Activated T-helper 1 cell treated with anti-CD3 and anti-CD28 coated beads, Interleukin-2, amount 50 U/mL, for 16 hours (primary cell): ENCODE data around the gene PLCB1.
"Not testable (repeated sequence)": the region's sequence is repeated elsewhere in the genome, so short reads cannot be mapped to it uniquely, and the experiment has no call there.

Source experiments
- DNase-seq, 2 donors: peaks; one replicate each; pipeline ENCODE4 v3.0.0-alpha.2; 2020; ENCODE audit warnings: low read depth in 1 of 2, low spot score in 1 of 2

PLCB1 gene

DNA sequence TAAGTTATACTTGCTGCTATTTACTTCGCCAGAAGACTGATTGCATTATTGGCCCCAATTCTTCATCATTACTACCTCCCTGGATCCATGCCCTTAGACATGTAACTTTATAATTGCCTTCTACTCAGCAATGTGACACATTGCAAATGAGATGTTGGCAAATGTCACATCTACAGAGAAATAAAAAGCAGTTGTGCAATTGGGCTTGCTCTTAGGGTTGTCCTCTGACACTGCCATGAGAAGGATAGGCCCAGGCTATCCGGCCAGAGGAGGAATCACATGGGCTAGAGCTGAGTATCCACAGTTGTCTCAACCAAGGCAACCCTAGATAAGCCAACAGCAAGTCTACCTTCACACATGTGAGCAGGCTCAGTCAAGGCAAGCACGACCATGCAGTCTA lies 447.0 kb downstream of the PLCB1 start:
- no peak for DNase-seq

GRCh38 chr20:8581446-8582183 lies 449.5 kb downstream of the PLCB1 start:
- DNase-seq = no peak

DNA sequence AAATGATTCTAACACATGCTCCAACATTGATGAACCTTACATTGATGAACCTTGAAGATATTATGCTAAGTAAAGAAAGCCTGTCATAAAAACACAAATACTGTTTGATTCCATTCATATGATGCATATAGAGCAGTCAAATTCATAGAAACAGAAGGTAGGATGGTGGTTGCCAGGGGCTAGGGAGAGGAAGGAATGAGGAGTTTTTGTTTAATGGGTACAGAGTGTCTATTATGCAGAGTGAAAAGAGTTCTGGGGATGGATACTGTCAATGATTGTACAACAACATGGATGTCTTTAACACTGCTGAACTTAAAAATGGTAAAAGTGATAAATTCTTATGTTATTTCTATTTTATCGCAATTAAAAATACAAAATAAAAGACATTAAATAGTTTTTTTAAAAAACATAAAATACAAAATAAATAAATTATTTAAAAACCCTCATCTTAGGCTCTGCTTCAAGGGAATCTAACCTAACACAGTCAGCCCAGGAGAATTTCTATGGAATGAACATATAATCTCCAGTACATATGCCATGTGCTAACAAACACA lies 451.0 kb downstream of the PLCB1 start:
- no peak for DNase-seq

DNA sequence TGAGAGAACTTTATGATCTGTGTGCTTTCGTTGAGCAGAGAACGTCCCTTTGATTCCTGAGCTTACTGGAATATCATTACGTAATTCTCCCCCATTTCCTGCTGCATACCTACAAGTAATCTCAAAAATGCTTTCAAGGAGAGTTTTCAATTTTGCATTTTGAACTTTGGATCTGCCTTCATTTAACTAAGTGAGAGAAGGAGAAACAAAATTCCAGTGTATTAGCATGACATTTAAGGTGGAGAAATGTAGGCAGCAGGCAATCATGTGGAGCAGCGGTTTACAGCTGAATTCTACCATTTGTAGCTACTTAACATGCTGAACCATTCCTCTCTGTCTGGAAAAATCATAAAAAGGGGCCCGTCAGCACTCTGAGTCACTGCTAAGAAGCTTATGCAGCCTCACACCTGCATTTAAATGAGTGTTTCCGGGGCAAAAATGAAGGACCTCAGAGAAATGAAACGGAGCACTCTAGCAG lies 451.5 kb downstream of the PLCB1 start:
- DNase-seq = no peak

- no peak for DNase-seq
These were observed 455.2 kb downstream of the PLCB1 start for GRCh38 chr20:8587251-8587650.

DNA sequence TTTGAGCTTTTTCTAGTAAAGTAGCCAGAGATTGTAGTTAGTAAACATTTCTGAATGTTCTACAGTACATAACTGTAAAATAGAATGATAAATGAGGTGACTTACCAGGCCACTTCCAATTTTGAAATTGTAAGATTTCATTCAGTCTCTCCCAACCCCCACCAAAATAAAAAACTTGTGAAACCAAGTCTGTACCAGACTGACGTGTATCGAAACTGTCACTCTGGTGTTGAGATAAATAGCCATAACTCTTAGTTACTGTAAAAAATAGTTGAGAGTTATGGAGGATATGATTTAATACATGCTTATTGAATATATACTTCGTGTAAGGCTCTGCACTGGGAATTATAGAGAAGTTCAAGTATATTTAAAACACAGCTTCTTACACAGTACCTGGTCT lies 455.7 kb downstream of the PLCB1 start:
- DNase-seq = no peak

DNA sequence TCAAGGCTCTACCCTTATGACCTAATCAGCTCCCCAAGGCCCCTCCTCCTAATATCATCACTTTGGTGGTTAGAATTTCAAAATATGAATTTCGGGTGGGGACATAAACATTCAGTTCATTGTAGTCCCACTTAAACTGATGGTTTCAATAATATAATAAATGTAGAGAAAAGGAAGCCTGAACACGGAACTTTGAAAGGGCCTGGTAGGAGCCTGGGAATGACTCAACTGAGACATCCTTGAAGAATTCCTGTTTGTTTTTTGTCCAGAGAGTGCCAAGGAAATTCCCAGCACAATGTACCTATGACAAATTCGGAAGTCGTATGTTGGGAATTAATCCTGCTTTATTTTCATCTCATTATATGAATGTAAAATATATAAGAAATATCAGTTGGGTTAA lies 457.9 kb downstream of the PLCB1 start:
- DNase-seq = no peak

GRCh38 chr20:8600910-8601541 lies 469.0 kb downstream of the PLCB1 start:
- DNase-seq = not testable (repeated sequence)

DNA sequence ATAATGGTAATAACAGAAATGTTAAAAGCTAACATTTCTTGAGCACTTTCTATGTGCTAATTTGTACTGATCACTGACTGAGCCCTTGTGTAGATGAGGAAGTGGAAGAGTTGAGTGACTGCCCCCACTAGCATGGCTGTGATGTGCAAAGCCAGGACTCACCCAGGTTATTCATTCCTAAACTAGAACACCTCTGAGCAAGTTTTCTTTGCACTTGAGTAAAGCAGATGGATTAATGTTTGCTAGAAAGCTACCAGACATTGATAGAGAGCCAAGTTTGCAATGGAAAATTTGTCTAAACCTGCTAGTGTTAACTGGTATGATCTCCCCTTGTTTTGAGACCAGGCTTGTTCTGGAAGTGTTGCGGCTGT lies 469.5 kb downstream of the PLCB1 start:
- DNase-seq = no peak

DNA sequence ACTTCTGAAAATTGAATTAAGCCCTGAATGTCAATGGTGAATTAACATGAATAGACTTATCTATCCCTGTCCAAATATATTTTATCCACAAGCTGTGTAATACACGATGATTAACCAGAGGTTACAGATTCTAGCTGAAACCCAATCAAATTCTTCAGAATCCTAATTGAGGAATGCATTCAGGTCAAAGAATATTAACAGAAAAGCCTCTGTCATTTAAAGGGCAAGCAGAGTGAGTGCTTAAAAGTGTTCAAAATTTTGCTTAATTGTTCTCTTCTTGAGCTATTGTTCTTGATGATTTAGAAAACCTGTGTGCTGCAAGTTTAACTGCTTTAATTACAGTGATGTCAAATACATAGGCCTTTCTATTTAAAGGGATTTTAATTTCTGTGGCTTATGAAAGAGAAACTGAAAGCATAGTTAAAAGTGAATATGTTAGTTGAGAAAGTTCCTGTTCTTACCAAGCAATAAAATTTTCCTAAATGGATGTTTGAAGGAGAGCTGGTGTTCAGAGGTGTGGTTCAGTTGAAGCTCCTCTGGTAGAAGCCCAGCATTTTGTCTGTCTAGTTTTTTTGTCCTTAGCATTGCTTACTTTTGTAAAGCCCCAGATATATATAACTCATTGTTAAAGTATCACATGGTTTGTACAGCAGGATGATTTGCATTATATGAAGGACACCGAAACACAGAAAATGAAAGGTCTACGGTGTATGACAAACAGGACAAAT lies 470.5 kb downstream of the PLCB1 start:
- DNase-seq = no peak

GRCh38 chr20:8608470-8608869 lies 476.4 kb downstream of the PLCB1 start:
- DNase-seq = no peak

DNA sequence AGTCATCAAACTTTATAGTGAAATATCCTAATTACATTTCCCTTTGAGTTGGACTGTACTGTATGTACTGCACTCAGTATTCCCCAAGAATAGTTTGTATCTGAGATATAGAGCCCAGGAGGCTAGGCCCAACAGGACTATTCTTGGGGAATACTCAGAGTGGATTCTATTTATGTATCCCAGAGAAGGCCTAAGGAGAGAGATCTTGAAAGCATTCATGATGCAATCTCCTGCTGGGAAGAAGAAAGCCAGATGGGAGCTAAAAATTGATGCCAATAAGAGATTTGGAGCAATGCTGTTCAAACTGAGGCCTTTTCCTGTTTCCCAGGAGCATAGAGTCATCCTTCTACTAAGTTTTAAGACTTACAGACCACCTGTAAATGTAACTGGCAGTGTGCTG lies 484.7 kb downstream of the PLCB1 start:
- DNase-seq = no peak

DNA sequence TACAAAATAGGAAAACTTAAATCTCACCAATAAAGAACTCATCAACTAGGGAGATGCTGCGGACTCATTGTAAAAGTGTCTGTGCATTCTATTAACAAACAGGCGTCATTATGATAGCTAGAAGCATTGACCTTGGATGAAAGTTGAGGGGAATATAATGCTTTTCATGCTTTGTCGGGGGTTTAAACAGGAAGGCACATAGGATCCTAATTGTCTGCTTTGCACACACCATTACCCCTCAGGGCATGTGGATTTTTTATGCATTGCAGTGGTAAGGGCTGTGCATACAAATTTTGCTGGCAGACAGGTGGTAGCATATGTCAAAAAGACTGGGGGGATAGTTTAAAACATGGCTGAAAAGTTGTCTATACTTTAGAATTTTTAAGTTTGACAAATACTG lies 488.9 kb downstream of the PLCB1 start:
- no peak for DNase-seq

GRCh38 chr20:8624046-8624445 lies 492.0 kb downstream of the PLCB1 start:
- no peak for DNase-seq

DNA sequence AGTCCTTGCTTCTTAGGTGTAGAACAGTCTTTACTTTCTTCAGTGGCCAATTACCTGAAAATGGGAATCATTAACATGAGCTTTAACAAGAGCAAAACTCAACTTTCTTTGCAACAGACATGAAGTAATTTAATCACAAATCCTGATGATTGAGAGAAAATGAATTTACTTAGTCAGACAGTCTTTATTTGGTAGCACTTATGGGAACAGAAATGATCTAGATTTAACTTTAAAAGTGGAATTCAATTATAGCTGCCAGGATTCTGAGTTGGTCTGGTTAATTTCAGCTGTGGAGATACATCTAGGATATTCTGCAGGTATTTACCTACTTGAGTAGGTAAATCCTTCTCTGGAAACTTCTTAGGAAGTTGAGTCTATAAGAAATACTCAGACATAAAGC lies 492.6 kb downstream of the PLCB1 start:
- no peak for DNase-seq

DNA sequence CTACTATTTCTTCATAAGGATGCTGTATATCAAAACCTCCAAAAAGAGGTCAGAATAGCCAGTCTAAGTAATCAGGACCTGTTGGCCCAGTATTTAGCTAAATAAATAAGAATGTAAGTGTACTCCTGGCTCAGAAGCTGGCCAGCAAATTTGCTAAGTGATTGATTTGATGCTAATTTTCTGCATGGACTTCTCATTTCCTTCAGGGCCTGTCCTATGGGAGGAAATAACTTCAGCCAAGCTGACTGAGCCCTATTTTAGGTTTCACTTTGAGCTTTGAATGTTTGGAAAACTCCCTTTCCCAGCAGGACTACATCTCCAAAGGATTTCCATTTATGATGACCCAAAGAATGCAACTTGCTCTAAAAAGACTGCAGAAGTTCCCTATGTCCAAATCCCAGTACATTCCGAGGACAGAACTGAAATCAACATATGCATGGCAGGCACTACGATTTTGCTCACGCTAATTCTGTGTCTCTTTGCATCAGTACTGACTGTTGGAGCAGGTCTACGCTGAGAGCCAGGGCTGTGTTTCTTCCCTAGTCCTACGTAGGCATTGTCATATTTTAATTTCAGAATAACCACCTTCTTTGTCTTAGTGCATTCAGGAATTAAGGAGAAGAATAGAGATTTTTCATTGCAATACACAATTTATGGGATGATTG lies 495.4 kb downstream of the PLCB1 start:
- DNase-seq = no peak

GRCh38 chr20:8631271-8631670 lies 499.2 kb downstream of the PLCB1 start:
- no peak for DNase-seq

DNA sequence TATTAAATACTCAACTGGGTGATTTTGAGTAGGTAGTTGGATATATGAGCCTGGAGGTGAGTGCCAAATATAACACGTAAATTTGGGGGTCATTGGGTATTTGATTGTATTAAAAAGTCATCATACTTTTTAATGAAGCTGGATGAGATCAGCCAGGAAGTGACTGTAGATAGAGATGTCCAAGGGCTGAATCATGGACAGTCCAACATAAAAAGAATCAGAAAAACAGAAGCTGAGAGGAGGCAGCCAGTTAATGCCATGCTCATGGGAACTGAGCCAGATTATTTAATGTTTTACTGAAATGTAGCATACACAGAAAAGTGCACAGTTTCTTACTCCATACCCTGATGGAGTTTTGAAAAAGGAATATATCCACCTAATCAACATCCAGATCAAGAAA lies 501.3 kb downstream of the PLCB1 start:
- DNase-seq = no peak

DNA sequence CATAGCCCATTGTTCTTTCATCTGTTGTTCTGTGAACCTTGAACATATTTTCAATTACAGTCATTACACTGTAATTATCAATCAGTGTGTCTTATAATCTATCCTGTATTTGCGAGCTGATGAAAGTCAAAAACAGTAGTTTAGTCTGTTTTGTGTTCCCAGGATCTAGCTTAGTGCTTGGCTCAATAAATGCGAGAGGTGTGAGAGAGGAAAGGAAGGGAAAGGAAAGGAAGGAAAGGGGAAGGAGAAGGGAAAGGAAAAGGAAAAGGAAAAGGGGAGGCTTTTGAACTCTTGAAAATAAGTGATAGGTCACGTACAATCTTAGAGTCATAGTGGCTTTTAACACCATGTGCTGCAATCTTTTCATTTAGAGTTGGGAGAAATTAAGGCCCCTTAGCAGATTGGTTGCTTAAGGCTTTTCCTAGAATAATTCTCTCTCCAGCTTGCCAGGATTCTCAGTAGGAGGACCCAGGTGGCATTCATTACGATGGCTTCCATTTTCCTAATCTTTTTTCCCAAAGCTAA lies 503.0 kb downstream of the PLCB1 start:
- no peak for DNase-seq

DNA sequence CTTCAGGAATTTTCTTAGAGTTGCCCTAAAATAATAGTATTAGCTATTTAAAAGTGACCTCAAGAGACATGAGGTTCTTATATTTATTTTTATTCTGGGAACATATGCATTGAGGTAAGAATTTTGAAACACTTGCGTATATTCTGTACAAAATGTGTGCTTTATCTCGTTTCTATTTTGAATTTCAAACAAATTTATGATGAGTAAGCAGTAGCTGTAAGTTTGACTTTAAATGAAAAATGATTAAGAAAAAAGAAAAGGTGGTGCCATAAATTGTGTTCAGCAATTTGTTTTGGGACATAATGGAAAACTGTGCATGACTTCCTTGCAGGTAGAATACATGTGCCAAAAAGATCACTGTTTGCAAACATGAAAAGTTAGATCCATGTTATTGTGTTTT lies 503.8 kb downstream of the PLCB1 start:
- DNase-seq = no peak

- no peak for DNase-seq
These were observed 507.2 kb downstream of the PLCB1 start for GRCh38 chr20:8639112-8639778.
